Stimulated activated naive CD4-positive, alpha-beta T cell treated with Interleukin-2 at 50 U/mL for 16 hours (primary cell): ENCODE results near the gene STXBP5L.
"Not testable (repeated sequence)": the region's sequence is repeated elsewhere in the genome, so short reads cannot be mapped to it uniquely, and the experiment has no call there.

Experiments
- DNase-seq: peaks from one replicate; lab custom pipeline; 2025; lab: John Stamatoyannopoulos, UW

Gene STXBP5L

DNA sequence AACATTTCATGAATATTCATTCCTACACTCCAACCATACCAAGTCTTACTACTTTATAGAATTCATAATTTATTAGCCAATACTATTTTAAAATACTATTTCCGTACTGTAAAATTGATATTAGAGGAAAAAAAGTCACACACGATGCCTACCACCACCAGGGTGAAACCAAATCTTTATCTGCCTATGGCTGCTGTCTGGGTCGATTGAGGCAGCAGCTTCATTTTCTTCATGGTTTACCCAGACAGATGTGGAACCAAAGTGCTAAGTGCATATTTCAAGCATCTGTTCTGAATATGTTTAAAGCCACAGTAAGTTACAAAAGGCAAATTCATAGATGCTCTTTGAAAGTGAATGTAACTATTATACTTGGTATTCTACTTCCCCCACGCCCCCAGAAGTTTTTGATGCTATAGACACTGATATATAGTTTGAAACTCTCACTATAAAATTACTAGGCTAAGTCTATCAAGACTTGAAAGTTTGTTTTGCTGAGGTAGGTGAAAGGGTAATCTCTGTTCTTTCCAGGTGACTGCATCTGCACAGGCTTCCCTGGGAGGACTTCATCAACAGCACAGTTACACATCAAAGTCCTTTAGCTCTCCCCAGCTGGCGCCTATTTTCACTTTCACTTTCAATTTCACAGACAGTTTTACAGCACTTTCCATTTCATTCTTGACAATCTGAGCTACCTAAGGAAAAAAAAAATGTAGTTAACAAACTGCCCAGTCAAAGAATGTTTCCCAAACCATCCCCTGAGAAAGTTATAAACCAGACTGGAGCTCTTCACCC, 523.9 kb downstream of the STXBP5L start:
- DNase-seq = peak; percentile 6

DNA sequence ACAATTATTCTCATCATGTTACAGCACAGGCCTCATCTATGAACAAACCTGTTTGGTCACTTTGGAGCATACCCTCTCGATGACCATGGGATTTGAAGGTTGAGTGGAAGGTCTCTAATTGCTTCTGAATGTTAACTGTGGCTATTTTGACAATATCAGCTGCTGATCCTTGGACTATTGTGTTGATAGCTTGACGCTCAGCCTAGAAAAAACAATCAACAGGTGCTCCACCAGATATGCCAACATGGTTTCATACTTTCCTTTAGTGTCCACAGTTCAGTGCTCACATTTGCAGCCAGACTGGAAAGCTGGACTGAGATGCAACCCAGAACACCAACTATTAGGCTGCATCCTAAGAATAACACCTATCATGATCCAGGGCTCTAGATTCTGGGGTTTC, 528.1 kb downstream of the STXBP5L start:
- no peak for DNase-seq

DNA sequence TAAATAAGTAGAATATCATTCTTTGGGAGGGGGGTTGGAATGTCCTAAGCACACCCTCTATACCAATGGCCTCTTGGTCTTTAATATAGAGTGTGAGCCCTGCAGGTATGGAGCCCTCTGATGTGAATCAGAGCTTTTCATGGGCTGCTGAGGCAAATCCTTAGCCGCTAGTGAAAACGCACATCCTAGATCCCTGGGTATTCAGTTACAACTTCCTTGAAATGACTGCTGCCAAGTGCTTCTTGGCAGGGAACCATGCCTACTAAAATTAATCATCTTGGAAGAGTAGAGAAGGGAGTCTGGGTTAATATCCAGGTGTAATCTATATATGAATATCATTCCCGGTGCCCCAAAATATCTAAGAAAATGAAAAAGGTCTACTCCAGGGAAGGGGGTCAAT, 528.6 kb downstream of the STXBP5L start:
- no peak for DNase-seq

DNA sequence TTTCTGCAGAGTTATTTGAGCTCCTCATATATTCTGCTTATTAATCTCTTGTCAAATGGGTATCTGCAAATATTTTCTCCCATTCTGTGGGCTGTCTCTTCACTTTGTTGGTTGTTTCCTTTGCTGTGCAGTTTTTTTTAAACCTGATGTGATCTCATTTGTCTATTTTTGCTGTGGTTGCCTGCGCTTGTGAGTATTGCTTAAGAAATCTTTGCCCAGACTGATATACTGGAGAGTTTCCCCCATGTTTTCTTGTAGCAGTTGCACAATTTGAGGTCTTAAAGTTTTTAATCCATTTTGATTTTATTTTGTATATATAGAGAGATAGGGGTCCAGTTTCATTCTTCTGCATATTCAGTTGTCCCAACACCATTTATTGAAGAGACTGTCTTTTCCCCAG, 535.5 kb downstream of the STXBP5L start:
- no peak for DNase-seq

DNA sequence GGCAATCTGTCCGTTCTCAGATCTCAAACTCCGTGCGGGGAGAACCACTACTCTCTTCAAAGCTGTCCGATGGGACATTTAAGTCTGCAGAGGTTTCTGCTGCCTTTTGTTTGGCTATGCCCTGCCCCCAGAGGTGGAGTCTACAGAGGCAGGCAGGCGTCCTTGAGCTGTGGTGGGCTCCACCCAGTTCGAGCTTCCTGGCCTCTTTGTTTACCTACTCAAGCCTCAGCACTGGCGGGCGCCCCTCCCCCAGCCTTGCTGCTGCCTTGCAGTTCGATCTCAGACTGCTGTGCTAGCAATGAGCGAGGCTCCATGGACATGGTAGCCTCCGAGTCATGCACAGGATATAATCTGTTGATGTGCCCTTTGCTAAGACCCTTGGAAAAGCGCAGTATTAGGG, 543.7 kb downstream of the STXBP5L start:
- DNase-seq = not testable (repeated sequence)

DNA sequence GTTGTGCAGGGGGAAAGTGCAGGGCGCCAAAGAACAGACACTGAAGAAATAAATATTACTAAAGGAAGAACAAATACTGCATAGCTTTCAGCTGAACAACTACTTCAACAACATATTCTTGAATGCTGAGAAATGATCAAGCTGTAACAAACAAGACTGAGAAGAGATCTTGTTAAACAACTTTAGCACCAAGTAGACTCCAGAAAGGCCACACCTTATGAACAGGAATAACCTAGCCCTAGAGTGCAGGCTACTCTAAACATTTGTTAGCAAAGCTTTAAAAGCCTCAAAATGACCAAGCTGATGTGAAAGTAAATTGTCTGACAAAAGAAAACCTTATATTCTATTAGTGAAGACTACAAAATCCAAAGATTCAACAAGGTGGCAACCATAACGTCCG, 554.6 kb downstream of the STXBP5L start:
- DNase-seq = no peak

DNA sequence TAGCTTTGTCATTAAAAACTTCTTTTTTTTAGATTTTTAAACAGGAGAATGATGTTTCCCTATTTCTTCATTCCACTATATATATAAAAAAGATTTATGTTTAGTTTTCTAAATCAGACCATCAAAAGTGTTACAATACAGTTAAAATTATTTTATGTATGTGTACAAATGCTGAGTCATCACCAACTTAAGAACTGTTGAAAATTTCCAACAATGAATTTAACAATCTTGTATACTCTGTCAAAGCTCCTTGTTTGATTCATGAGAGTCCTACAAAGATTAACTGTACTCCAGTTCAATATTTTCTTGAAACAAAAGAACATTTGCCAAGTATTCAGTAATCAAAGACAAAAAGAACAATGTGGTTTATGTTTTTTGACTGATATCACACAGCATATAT, 555.7 kb downstream of the STXBP5L start:
- DNase-seq = no peak

DNA sequence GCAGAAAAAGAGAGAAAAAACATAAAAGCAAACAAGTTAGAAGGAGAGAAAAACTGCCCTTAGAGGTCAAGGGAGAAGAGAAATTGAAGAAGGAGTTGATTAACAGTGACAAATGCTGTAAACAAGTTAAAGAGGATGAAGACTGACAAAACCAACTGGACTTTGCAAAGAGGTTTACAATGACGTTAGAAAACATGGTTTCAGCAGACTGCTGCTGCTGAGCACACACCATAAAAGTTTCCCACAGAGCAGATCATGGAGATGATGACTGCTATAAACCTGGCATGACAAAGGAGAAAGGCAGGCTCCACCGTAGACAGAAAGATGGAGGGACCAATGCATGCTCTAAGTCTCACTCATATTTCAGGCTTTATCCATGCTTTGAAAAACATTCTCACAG, 559.1 kb downstream of the STXBP5L start:
- no peak for DNase-seq

DNA sequence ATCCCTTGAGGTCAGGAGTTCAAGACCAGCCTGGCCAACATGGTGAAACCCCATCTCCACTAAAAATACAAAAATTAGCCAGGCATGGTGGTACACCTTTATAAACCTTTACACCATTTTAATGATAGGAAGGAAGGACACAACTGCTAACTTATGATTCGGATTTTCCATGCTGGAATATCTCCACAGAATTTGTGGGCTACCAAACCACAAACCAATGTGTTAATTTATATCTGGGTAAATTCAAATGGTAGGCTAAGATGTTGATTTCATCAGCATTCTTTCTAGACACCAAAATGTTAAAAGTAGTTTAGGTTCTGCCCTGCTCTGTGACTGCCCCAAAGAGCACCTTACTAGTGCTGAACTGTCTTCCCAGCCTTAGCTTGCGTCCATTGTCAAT, 565.0 kb downstream of the STXBP5L start:
- no peak for DNase-seq
